ENCODE data around the gene ANO2.

Gene ANO2

GRCh38 chr12:5792343-5792742, 152.7 kb downstream of the ANO2 start:
- no peaks in the 10 kb centered on the region for H3K27me3 ChIP-seq (ENCODE audit: insufficient read depth, low read depth)
- no peak overlapping the region for H3K9ac ChIP-seq
- no peak overlapping the region for H3K4me2 ChIP-seq
- H3K27ac ChIP-seq = no peak overlapping the region
- H2AFZ ChIP-seq (ENCODE audit: low read depth) = no peak overlapping the region
- no peaks in the 10 kb centered on the region for H3K79me2 ChIP-seq (ENCODE audit: insufficient read depth, low read depth)
- H3K4me1 ChIP-seq (ENCODE audit: low read depth, poor library complexity, severe bottlenecking) = no peaks in the 10 kb centered on the region
- no peaks in the 10 kb centered on the region for H3K36me3 ChIP-seq (ENCODE audit: insufficient read depth)
- no peaks in the 10 kb centered on the region for H4K20me1 ChIP-seq (ENCODE audit: insufficient read depth)
- TF ChIP-seq CTCF (conservative IDR thresholded peaks at IDR 0.05; ENCODE audit: low read depth, low read length) = no peak
- H3K4me3 ChIP-seq (IDR thresholded peaks at IDR 0.05; ENCODE audit: insufficient read depth, low read depth, low read length) = no peak overlapping the region

- H2AFZ ChIP-seq (ENCODE audit: low read depth) = no peak overlapping the region
- H3K4me3 ChIP-seq (IDR thresholded peaks at IDR 0.05; ENCODE audit: insufficient read depth, low read depth, low read length) = no peak overlapping the region
- no peaks in the 10 kb centered on the region for H3K4me1 ChIP-seq (ENCODE audit: low read depth, poor library complexity, severe bottlenecking)
- H3K79me2 ChIP-seq (ENCODE audit: insufficient read depth, low read depth) = no peaks in the 10 kb centered on the region
- H3K9ac ChIP-seq = no peak overlapping the region
- no peaks in the 10 kb centered on the region for H3K27me3 ChIP-seq (ENCODE audit: insufficient read depth, low read depth)
- H3K4me2 ChIP-seq = no peak overlapping the region
- no peak overlapping the region for H3K27ac ChIP-seq
- no peaks in the 10 kb centered on the region for H4K20me1 ChIP-seq (ENCODE audit: insufficient read depth)
- no peaks in the 10 kb centered on the region for H3K36me3 ChIP-seq (ENCODE audit: insufficient read depth)
- no peak for TF ChIP-seq CTCF (conservative IDR thresholded peaks at IDR 0.05; ENCODE audit: low read depth, low read length)
These were observed 155.5 kb downstream of the ANO2 start for GRCh38 chr12:5789469-5789968.

GRCh38 chr12:5787828-5788227, 157.2 kb downstream of the ANO2 start:
- H3K4me1 ChIP-seq (ENCODE audit: low read depth, poor library complexity, severe bottlenecking) = no peaks in the 10 kb centered on the region
- no peaks in the 10 kb centered on the region for H3K27me3 ChIP-seq (ENCODE audit: insufficient read depth, low read depth)
- no peak overlapping the region for H3K27ac ChIP-seq
- no peaks in the 10 kb centered on the region for H3K36me3 ChIP-seq (ENCODE audit: insufficient read depth)
- H2AFZ ChIP-seq (ENCODE audit: low read depth) = no peak overlapping the region
- H3K4me2 ChIP-seq = no peak overlapping the region
- TF ChIP-seq CTCF (conservative IDR thresholded peaks at IDR 0.05; ENCODE audit: low read depth, low read length) = no peak
- H3K9ac ChIP-seq = no peak overlapping the region
- no peak overlapping the region for H3K4me3 ChIP-seq (IDR thresholded peaks at IDR 0.05; ENCODE audit: insufficient read depth, low read depth, low read length)
- H3K79me2 ChIP-seq (ENCODE audit: insufficient read depth, low read depth) = no peaks in the 10 kb centered on the region
- no peaks in the 10 kb centered on the region for H4K20me1 ChIP-seq (ENCODE audit: insufficient read depth)

- H3K4me3 ChIP-seq (IDR thresholded peaks at IDR 0.05; ENCODE audit: insufficient read depth, low read depth, low read length) = no peak overlapping the region
- no peak for TF ChIP-seq CTCF (conservative IDR thresholded peaks at IDR 0.05; ENCODE audit: low read depth, low read length)
- no peak overlapping the region for H2AFZ ChIP-seq (ENCODE audit: low read depth)
- no peaks in the 10 kb centered on the region for H3K27me3 ChIP-seq (ENCODE audit: insufficient read depth, low read depth)
- H3K79me2 ChIP-seq (ENCODE audit: insufficient read depth, low read depth) = no peaks in the 10 kb centered on the region
- H3K4me1 ChIP-seq (ENCODE audit: low read depth, poor library complexity, severe bottlenecking) = no peaks in the 10 kb centered on the region
- H4K20me1 ChIP-seq (ENCODE audit: insufficient read depth) = no peaks in the 10 kb centered on the region
- H3K27ac ChIP-seq = no peak overlapping the region
- no peak overlapping the region for H3K9ac ChIP-seq
- H3K36me3 ChIP-seq (ENCODE audit: insufficient read depth) = no peaks in the 10 kb centered on the region
- H3K4me2 ChIP-seq = no peak overlapping the region
These were observed 159.5 kb downstream of the ANO2 start for GRCh38 chr12:5785601-5786000.
